Amniotic epithelial cell (primary cell): Measurements from ENCODE around the gene ASB10.

Experiments
- DNase-seq: peaks from one replicate; pipeline ENCODE4 v3.0.0-alpha.2; 2010; ENCODE audit warnings: low read depth

ASB10 gene

DNA sequence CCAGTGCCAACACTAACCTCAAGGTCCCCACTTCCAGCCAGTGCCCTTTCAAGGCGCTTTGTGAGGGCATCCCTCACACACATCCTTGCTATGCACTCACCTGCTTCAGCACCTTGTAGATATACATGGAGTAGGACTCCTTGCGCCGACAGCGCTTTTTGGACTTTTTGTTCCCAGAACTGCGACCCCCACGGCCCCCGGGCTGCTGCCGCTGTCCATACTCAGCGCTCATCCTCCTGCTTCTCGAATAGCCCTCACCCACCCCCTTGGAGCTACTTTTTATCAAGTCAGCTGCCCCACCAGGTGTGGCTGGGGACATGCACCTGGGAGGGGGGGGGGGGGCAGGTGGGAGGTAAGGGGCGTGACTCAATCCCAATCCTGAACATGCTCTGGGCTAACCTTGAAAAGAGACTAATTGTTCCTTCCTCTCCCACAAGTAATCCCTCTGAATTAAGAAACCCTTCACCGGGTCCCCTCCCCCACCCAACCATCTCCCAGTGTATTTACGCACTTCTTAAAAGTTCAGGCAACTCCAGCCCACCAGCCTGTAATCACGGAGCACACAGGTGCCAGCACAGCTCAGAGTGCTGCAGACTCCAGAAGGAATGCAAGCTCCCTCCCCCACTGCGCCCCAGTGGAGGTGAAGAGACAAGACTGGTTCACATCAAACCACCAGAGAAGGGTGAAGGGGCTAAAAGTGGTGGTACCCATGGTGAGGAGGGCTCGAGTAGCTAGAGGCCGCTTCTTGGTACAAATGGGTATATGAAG, 23.2 kb upstream of the ASB10 start, which contains the start of gene H2BK1:
H2BK1 (minus strand) TSS at position 402 of the 768 bp plus-strand sequence; CDS start at position 232, 170 bp downstream.
- DNase-seq: no peak

DNA sequence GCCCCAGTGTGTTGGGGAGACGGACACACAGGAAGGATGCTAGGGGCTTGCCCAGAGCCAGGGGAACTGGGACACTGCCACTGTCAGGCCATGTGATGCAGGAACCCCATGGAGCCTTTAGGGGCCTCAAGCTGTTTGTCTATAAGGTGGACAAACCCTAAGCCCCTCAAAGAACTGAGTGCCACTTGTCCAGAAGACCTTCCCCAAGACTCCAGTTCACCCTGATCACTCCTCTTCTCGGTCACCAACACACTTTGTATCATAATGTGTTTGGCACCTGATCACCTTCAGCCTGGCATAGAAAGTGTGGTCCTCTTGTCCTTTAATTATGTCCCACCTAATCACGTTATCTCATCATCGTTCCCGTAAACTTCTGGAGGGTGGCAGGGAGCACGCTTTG, 22.5 kb upstream of the ASB10 start:
- DNase-seq: no peak

DNA sequence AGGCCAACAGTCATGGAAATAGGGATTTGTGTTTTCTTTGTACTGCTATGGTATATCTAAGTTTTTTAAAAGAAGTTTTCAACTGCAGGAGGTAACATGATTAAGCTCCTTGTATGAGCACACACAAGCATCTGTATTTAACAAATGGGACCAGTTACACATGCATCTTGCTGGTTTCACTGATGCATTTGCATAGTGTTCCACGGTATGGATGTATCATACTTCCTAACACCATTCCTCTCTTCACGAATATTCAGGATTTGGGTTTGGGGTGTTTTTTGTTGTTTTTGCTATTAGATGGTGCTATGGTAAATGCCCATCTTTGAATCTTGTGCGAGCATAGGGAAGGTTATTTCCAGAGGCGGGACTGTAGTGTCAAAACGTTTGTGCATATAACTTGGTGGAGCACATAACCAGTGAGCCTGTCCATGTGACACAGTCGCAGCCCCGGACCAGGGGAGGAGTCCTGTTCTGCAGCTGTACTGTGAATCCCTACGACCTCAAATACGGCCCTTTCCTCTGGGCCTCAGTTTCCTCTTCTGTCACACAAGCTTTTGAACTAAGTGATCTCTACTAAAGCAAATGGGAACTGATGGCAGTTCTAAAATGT, 21.3 kb upstream of the ASB10 start:
- no peak for DNase-seq

DNA sequence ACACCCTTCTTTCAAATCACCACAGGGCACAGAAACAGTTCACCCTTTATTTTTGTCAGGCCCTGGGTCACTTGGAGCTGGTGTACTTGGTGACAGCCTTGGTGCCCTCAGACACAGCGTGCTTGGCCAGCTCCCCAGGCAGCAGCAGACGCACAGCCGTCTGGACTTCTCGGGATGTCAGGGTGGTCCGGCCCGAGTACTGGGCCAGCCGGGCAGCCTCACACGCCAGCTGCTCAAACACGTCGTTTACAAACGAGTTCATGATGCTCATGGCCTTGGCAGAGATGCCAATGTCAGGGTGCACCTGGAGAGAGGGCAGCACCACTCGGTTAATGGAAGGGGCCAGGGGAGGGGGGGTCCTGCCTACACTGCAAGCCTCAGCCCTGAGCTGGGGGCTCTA, 20.8 kb upstream of the ASB10 start:
- no peak for DNase-seq

DNA sequence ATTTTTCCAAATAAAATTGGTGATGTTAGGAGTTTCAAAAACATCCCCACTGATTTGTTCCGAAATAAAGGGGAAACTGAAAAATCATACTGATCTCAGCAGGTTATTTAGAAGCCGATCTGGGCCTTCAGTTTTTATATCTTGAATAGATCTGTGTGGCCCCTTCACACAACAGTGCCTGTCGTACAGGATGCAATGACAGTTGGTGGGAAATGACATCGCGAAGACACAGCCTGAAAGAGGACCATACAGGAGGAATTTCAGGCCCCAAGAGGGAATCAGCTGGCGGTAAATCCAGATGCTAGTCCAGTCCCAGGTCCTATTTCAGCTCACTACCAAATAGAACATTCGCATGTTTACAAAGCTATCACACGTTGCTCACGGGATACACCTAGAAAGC, 20.3 kb upstream of the ASB10 start:
- no peak for DNase-seq

- DNase-seq: peak; percentile 82
Measured at GRCh38 chr7:151206914-151207313, 19.9 kb upstream of the ASB10 start.

- no peak for DNase-seq
Measured at GRCh38 chr7:151205730-151206129, 18.7 kb upstream of the ASB10 start.

DNA sequence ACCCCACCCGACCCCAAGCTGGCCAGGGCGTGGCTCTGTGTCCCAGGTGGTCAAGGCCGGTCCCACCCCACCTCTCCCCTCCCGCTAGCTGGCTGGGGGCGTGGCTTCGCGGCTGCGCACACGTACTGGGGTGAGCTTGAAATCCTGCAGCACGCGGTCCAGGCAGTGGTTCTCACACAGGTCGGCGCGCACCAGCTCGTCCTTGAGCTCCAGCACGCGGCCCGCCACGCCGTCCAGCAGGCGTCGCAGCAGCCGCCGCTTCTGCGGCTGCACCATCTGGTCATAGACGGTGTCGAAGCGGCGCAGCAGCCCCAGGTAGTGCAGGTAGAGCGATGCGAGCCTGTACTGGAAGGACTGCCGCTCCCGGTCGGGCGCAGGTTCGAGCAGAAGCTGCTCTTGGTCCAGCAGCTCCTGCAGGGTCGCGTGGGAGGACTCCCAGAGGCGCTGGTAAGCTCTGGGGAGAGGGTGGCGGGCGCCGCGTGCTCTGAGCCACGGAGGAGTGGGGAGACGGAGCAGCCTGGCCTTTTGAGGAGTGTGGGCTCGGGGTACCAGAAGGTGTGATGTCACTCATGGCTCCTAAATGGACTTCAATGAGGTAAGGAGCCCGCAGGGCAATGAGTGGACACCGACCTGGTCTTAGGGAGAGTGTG, 17.5 kb upstream of the ASB10 start:
- DNase-seq: no peak

GRCh38 chr7:151202836-151203235, 15.8 kb upstream of the ASB10 start:
- no peak for DNase-seq

GRCh38 chr7:151201751-151202150, 14.7 kb upstream of the ASB10 start:
- DNase-seq: no peak

DNA sequence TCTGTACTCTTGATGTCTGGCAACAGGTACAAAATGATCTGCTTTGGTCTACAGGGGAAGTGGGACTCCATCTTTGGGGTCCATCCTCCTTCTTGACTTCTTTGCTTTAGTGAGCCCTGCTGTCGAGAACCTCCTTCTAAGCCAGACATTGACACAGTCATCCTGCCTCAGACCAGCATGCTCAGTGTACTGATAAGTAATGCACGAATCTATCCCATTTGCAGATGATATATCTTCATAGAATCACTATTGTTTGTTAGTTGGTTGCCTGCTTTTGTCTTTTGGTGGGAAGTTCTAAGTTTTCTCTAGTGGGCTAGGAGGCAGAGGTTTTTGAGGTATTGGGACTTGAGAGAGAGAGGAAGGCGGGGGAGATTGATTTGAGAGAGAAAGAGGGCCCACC, 14.3 kb upstream of the ASB10 start:
- DNase-seq: no peak

GRCh38 chr7:151198945-151199848, 12.1 kb upstream of the ASB10 start:
- DNase-seq: no peak

DNA sequence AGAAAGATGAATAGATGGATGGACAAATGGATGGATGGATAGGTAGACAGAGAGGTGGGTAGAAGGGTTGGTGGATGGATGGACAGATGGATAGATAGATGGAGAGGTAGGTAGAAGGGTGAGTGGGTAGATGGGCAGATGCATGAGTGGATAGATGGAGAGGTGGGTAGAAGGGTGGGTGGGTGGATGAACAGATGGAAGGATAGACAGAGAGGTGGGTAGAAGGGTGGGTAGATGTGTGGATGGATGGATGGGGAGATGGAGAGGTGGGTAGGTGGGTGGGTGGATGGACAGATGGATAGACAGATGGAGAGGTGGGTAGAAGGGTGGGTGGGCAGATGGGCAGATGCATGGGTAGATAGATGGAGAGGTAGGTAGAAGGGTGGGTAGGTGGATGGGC, 10.9 kb upstream of the ASB10 start:
- DNase-seq: no peak

DNA sequence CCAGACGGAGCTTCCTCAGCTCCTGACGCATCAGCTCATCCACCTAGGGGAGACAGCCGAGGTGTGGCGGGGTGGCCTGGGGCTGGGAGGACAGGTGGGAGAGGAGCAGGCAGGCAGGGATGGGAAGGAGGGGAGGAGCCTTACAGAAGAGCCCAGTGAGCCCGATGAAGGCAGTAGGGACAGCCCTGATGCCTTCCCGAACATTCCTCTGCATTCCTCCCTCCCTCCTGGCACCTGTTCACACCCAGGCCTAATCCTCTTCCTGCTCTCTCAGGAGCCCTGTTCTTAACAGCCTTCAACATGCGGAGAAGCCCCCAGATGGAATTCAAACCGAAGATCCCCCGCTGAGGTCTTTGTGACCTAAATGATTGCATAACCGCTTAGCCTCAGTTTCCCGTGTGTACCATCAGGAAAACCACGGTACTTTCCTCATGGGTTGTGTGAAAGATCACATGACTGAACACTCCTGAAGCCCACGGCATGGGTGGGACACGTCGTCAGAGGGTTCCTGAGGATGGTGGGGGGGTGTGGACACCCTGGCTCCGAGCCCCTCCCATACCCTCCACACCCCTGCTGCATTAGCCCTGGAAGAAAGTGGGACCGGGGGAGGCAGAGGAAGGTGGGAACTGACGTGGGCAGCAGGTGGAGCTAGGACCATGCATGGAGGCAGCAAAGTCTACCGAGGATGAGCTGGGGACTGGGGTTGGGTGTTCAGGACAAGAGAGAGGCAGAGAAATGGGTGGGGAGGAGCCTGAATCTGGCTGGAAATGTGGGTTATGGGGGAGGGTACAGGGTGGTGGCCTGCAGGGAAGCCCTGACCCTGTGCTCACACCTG, 8.8 kb upstream of the ASB10 start:
- DNase-seq: no peak

GRCh38 chr7:151194188-151194587, 7.1 kb upstream of the ASB10 start:
- DNase-seq: no peak

GRCh38 chr7:151193203-151193978, 6.3 kb upstream of the ASB10 start:
- DNase-seq: no peak

GRCh38 chr7:151192002-151192539, 5.0 kb upstream of the ASB10 start:
- no peak for DNase-seq

GRCh38 chr7:151191544-151191943, 4.5 kb upstream of the ASB10 start:
- DNase-seq: no peak

- DNase-seq: no peak
Measured at GRCh38 chr7:151189038-151189437, 2.0 kb upstream of the ASB10 start.

DNA sequence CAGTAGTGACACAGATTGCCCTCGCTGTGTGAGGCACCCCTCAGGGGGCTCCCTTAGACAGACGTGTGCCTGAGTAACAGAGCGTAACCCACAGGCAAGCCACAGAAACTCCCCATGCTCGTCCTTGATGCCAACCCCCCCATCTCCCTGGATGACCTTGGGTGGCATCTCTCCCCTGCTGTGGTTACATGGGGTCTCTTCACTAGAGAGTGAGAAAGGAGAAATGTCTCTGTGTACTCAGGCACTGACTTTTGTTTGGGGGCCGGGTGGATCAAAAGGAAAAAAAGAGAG, 1.1 kb upstream of the ASB10 start:
- DNase-seq: no peak
